ENCODE results near the gene SEL1L3.

SEL1L3 gene

GRCh38 chr4:25729564-25729963 lies 133.2 kb downstream of the SEL1L3 start:
- DNase-seq: no peak

- DNase-seq: no peak
Observed at GRCh38 chr4:25728886-25729285, 133.9 kb downstream of the SEL1L3 start.

GRCh38 chr4:25727711-25728493 lies 134.9 kb downstream of the SEL1L3 start:
- no peak for DNase-seq

GRCh38 chr4:25725870-25726269 lies 136.9 kb downstream of the SEL1L3 start:
- no peak for DNase-seq

GRCh38 chr4:25723409-25723808 lies 139.4 kb downstream of the SEL1L3 start:
- DNase-seq: no peak

- DNase-seq: no peak
Observed at GRCh38 chr4:25722964-25723363, 139.8 kb downstream of the SEL1L3 start.

GRCh38 chr4:25713812-25714211 lies 149.0 kb downstream of the SEL1L3 start:
- DNase-seq: no peak

GRCh38 chr4:25712611-25713010 lies 150.2 kb downstream of the SEL1L3 start:
- DNase-seq: no peak

GRCh38 chr4:25710637-25711036 lies 152.2 kb downstream of the SEL1L3 start:
- no peak for DNase-seq

GRCh38 chr4:25704516-25704915 lies 158.3 kb downstream of the SEL1L3 start:
- DNase-seq: no peak

- DNase-seq: no peak
Observed at GRCh38 chr4:25703731-25704388, 158.9 kb downstream of the SEL1L3 start.

GRCh38 chr4:25702848-25703247 lies 159.9 kb downstream of the SEL1L3 start:
- no peak for DNase-seq

GRCh38 chr4:25700661-25701060 lies 162.1 kb downstream of the SEL1L3 start:
- DNase-seq: no peak

- DNase-seq: no peak
Observed at GRCh38 chr4:25697516-25697915, 165.3 kb downstream of the SEL1L3 start.

Measured in inflammatory macrophage (primary cell).